NT2/D1 (cell line): ENCODE data around the gene ZNRF1.

ENCODE experiments used
- DNase-seq: peaks from one replicate; pipeline ENCODE4 v3.0.0-alpha.2; 2011; ENCODE audit warnings: low read depth, low spot score
- H3K27me3 ChIP-seq: 2 replicates; pipeline ENCODE4 v1.6.0; 2011; ENCODE audit warnings: mild to moderate bottlenecking; ENCODE audit not compliant: insufficient read length, insufficient read depth
- H3K36me3 ChIP-seq: 2 replicates; pipeline ENCODE4 v1.6.1; 2011; ENCODE audit warnings: mild to moderate bottlenecking, low read length, mixed read lengths; ENCODE audit not compliant: insufficient read depth, insufficient read length
- H3K4me1 ChIP-seq: 2 replicates; pipeline ENCODE4 v1.5.1; 2011; ENCODE audit not compliant: insufficient read depth, insufficient read length
- H3K4me3 ChIP-seq: 2 replicates; pipeline ENCODE4 v1.5.1; 2011; ENCODE audit warnings: low read depth; ENCODE audit not compliant: insufficient read length
- H3K9ac ChIP-seq: 2 replicates; pipeline ENCODE4 v1.6.0; 2011; ENCODE audit warnings: low read depth; ENCODE audit not compliant: insufficient read length
- H3K9me3 ChIP-seq: 2 replicates; pipeline ENCODE4 v1.5.1; 2011; ENCODE audit warnings: mild to moderate bottlenecking, low read length; ENCODE audit not compliant: insufficient read depth
- SUZ12 ChIP-seq: IDR thresholded peaks from 2 replicates; pipeline ENCODE4 v1.6.1; 2011; ENCODE audit not compliant: insufficient read length, insufficient read depth; ENCODE audit errors: extremely low read depth
- YY1 ChIP-seq: IDR thresholded peaks from 2 replicates; pipeline ENCODE4 v1.6.1; 2011; ENCODE audit not compliant: insufficient read length, insufficient read depth
- ZNF274 ChIP-seq: IDR thresholded peaks from 2 replicates; pipeline ENCODE4 v1.6.1; 2011; ENCODE audit warnings: mild to moderate bottlenecking, low read depth, low read length

The ZNRF1 gene

DNA sequence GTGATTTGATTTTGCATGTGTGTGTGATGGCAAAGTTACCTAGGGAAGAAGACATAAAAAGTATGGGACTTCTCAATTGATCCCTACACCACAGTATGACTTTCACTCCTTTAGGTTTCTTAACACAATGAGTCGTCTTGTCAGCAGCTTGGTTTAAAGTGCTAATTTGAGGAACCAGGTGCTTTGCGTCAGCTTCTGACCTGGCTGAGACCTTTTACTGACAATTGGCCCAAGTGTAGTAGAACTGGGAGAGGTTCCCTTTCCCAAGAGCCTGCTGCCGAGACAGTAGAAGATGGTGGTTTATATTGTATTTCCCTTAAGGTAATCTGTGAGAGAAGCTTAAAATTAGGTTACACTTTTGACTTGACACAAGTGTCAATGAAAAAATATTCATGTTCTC is 62.8 kb downstream of the ZNRF1 start:
- Histone ChIP-seq H3K4me3 (no peak overlapping the region), H3K9me3 (peaks cover 4% of the 10 kb centered on the region; the same call in 1 of the 2 replicates), H3K9ac (no peak overlapping the region), H3K4me1 (peaks cover 5% of the 10 kb centered on the region), H3K36me3 (no peaks in the 10 kb centered on the region), H3K27me3 (no peaks in the 10 kb centered on the region)
- no peak for DNase-seq
- TF ChIP-seq ZNF274: no peak
- no peak for TF ChIP-seq YY1
- TF ChIP-seq SUZ12: no peak

DNA sequence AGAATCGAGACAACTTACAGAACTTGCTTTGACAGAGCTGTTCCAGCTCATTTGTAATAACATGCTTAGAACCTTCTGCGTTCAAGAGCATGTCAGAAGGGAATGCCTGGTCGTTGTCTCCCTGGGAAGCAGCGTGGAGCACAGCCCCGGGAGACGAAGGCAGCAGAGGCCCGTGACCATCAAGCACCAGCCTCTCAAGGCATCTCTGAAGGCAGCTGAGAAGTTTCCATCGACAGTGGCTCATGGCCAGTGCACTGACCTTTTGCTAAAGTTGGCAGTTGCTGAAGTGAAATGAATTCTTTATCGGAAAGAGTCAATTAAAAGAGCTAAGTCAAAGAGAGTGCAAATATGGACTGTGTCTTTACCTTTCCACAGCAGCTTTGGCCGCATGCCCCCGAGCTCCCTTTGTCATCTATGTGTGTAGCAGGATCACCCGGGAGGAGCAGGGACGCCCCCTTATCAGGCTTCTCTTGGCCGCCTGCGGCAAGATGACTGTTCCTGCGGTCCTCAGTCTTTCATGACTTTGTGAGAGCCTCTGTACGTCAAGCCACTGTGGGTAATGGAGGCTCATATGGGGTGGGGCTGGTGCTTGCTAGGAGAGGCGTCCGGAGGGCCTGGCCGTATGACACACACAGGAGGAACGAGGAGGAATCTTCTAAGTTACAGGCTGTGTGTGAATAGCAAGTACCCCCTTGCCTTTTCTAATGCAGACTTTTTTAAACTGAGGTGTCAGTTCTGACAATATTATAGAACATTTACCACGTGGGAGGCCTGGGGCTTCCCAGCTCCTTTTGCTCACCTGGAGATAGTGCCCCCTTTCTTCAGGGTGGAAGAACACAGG is 63.5 kb downstream of the ZNRF1 start:
- peaks cover 5% of the 10 kb centered on the region for H3K4me1 ChIP-seq
- TF ChIP-seq SUZ12 (no peak), ZNF274 (no peak), YY1 (no peak)
- no peaks in the 10 kb centered on the region for H3K27me3 ChIP-seq
- H3K9me3 ChIP-seq: peaks cover 4% of the 10 kb centered on the region; the same call in 1 of the 2 replicates
- H3K36me3 ChIP-seq: no peaks in the 10 kb centered on the region
- no peak overlapping the region for H3K4me3 ChIP-seq
- no peak overlapping the region for H3K9ac ChIP-seq
- DNase-seq: no peak

DNA sequence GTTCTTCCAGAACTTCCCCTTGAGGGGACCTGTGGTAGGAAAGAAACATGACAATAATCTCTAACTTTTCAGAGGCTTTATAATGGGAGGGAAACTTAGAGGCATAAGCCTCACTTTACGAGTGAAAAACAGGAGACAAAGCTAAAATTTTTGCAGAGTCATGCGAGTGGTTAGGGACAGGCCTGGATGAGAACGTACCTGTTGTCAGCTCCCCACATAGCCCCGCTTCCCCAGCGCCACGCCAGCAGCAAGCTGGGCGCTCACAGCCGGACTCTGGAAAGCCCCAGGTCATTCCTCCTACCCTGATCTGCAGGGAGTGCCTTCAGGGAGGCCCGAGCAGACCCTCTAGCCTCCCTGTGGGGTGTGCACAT is 64.1 kb downstream of the ZNRF1 start:
- TF ChIP-seq SUZ12 (no peak), ZNF274 (no peak), YY1 (no peak)
- peaks cover 5% of the 10 kb centered on the region for H3K4me1 ChIP-seq
- H3K9me3 ChIP-seq: peaks cover 4% of the 10 kb centered on the region; the same call in 1 of the 2 replicates
- H3K9ac ChIP-seq: no peak overlapping the region
- no peak overlapping the region for H3K4me3 ChIP-seq
- H3K27me3 ChIP-seq: no peaks in the 10 kb centered on the region
- no peaks in the 10 kb centered on the region for H3K36me3 ChIP-seq
- DNase-seq: no peak

DNA sequence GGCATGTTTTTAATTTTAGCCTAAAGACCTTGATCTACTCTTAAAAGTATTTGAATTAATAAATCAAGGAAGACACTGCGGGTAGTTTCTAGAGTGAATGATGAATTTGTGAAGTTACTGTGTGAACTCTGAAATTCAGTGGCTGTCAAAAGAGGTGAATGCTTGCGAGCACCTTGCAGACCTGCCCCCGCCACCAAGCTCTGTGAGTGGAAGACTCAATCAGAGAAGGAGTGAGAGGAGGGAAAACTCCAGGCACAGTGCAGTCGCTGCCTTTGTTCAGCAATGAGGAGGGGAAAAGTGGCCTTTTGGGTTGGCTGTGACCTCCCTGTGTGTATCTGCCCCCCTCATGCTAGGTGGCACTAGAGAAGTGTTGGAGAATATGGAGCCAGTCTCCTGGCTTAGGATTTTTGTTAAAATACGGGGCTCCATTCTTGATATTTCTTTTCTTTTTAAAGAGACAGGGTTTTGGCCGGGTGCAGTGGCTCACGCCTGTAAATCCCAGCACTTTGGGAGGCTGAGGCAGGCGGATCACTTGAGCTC is 64.8 kb downstream of the ZNRF1 start:
- Histone ChIP-seq H3K4me1 (peaks cover 5% of the 10 kb centered on the region), H3K9me3 (peaks cover 4% of the 10 kb centered on the region; the same call in 1 of the 2 replicates), H3K36me3 (no peaks in the 10 kb centered on the region), H3K4me3 (no peak overlapping the region), H3K27me3 (no peaks in the 10 kb centered on the region), H3K9ac (no peak overlapping the region)
- no peak for DNase-seq
- TF ChIP-seq SUZ12: no peak
- TF ChIP-seq YY1: no peak
- TF ChIP-seq ZNF274: no peak

DNA sequence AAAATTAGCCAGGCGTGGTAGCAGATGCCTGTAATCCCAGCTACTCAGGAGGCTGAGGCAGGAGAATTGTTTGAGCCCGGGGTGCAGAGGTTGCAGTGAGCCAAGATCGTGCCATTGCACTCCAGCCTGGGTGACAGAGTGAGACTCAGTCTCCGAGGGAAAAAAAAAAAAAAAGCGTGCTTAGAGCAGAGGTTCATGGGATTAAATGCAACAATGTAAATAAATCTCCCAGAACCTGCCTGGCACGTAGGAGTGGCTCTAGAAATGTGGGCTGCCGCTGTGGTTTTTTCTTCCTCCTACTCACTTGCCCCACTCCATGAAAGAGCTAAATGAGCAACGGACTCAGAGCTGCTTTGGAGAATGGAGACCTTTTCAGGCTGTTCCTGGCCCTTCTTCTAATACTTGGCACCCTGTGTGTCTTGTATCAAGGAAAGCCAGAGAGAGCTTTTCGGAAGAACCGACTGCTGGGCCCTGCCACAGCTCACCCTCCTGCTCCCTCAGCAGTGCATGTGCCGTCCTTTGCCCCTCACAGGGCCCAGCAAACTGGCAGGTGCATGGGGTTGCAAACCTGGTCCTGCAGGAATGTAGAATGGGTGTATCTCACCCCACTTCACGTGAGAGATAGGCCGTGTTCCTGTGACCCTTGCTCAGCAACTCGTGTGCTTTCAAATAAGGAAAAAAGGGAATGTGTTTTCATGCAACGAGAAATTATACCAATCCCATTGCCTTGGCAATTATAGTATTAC is 65.8 kb downstream of the ZNRF1 start:
- Histone ChIP-seq H3K4me1 (peaks cover 5% of the 10 kb centered on the region), H3K9me3 (peaks cover 4% of the 10 kb centered on the region; the same call in 1 of the 2 replicates), H3K36me3 (no peaks in the 10 kb centered on the region), H3K4me3 (no peak overlapping the region), H3K9ac (no peak overlapping the region), H3K27me3 (no peaks in the 10 kb centered on the region)
- no peak for DNase-seq
- no peak for TF ChIP-seq ZNF274
- no peak for TF ChIP-seq SUZ12
- TF ChIP-seq YY1: no peak

DNA sequence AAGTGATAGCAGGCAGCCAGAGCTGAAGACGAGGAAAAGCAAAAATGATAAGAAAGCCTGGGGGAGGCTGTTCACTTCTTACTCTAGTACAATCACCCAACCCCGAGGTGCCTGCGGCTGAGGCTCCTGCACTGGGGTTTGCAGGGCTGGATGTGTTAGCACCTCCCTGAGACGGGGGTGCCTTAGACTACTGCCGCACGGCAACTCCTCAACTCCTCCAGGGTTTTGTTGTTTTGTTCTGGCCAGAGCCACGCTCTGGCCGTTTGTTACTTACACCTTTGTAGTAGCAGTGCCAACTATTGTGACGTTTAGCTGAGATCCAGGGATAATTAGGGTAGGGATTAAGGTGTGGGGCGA is 66.3 kb downstream of the ZNRF1 start:
- no peak for DNase-seq
- Histone ChIP-seq H3K4me3 (no peak overlapping the region), H3K27me3 (no peaks in the 10 kb centered on the region), H3K9ac (no peak overlapping the region), H3K4me1 (peaks cover 5% of the 10 kb centered on the region), H3K36me3 (no peaks in the 10 kb centered on the region), H3K9me3 (peaks cover 4% of the 10 kb centered on the region; the same call in 1 of the 2 replicates)
- TF ChIP-seq ZNF274 (no peak), YY1 (no peak), SUZ12 (no peak)

DNA sequence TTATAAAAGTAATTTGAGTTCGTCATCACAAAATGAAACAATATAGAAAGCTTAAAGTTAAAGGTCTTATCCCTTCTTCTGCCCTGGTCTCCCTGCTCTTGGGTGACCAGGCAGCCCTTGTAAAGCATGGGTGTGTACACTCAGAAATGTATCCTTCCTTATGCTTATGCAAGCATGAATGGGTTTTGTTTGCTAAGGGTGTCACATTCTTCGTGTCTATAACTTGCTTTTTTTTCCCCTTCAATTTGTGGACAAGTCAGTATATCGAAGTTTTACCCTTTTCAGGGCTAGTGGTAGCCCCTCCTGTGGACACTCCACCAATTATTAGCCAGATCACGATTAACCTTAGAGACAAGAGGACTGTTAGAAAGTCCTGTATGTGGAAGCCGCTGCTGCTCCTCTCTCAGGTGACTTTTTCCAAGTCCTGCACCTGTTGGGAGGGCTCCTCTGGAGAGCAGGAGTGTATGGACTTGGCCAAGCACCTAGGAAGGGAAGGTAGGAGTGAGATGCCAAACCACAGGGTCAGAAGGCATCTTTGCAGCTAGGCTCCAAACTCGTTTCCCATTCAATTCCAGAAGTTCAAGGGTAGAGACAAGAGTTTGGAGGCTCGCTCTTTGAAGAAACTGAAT is 66.8 kb downstream of the ZNRF1 start:
- no peak overlapping the region for H3K9ac ChIP-seq
- TF ChIP-seq SUZ12 (no peak), YY1 (no peak), ZNF274 (no peak)
- H3K4me3 ChIP-seq: no peak overlapping the region

More for the DNA sequence above, 66.8 kb downstream of the ZNRF1 start:
- Histone ChIP-seq H3K9me3 (peaks cover 4% of the 10 kb centered on the region; the same call in 1 of the 2 replicates), H3K27me3 (no peaks in the 10 kb centered on the region), H3K4me1 (peaks cover 5% of the 10 kb centered on the region), H3K36me3 (no peaks in the 10 kb centered on the region)
- DNase-seq: no peak
